ENCODE results near the gene LAMA2. TPM values are rescaled to one million over a fixed set of nuclear protein-coding genes. Genes with fewer than 3 reads are reported as not detected.
A peak's percentile ranks its signal among the peaks of the same experiment; 100 is the strongest.

Gene LAMA2
- total RNA-seq, 5 donors from 2014 or later (not counting 1 experiment from before 2014, with no cell fraction given), result 0.30 to 0.62 (median 0.45) TPM

- Mint-ChIP-seq H3K27me3 (no peaks in the 10 kb centered on the region), H3K9me3 (no peaks in the 10 kb centered on the region), H3K27ac (no peak overlapping the region), H3K4me1 (peaks cover 17 to 21% (median 20%) of the 10 kb centered on the region in 3 donors), H3K36me3 (no peaks in the 10 kb centered on the region), H3K4me3 (no peak overlapping the region)
- ChIA-PET CTCF (interaction anchor here (1.4 to 1.8 kb wide), 2 partner anchors 13 to 112 kb away, joined by 3 to 7 read pairs; no protein-coding TSS in a partner anchor), POLR2A (no interaction called here)
- DNase-seq (no peak), ATAC-seq (replicated peaks in 1 of 4) (no peak)
- WGBS (ENCODE audit: insufficient coverage), result no CpG with 5 or more reads among the region's 2 CpGs
- H3K27ac ChIP-seq (ENCODE audit: low read length), result no peak overlapping the region
- no peak overlapping the region for H3K4me3 ChIP-seq (ENCODE audit: control insufficient read depth in 1 of 2, extremely low read depth in 1 of 2, low read length in 1 of 2)
- H3K27me3 ChIP-seq (replicated peaks in 1 of 2; ENCODE audit: control insufficient read depth in 2 of 2, extremely low read depth in 1 of 2, insufficient read depth in 2 of 2, low read length in 1 of 2), result no peaks in the 10 kb centered on the region
- H3K9me3 ChIP-seq, result no peaks in the 10 kb centered on the region
- no peaks in the 10 kb centered on the region for H3K36me3 ChIP-seq (ENCODE audit: control insufficient read depth in 2 of 2, extremely low read depth in 1 of 2, insufficient read depth in 1 of 2, low read length in 1 of 2)
- peaks cover 9 to 14% of the 10 kb centered on the region in 2 experiments for H3K4me1 ChIP-seq (ENCODE audit: control insufficient read depth in 1 of 2, extremely low read depth in 1 of 2, insufficient read depth in 2 of 2, low read length in 2 of 2)
Measured at GRCh38 chr6:129485746-129486145, 602.8 kb downstream of the LAMA2 start.

GRCh38 chr6:129486327-129486726 lies 603.4 kb downstream of the LAMA2 start:
- Histone ChIP-seq H3K27ac (ENCODE audit: low read length) (no peak overlapping the region), H3K9me3 (no peaks in the 10 kb centered on the region), H3K27me3 (replicated peaks in 1 of 2; ENCODE audit: control insufficient read depth in 2 of 2, extremely low read depth in 1 of 2, insufficient read depth in 2 of 2, low read length in 1 of 2) (no peaks in the 10 kb centered on the region), H3K36me3 (ENCODE audit: control insufficient read depth in 2 of 2, extremely low read depth in 1 of 2, insufficient read depth in 1 of 2, low read length in 1 of 2) (no peaks in the 10 kb centered on the region), H3K4me1 (ENCODE audit: control insufficient read depth in 1 of 2, extremely low read depth in 1 of 2, insufficient read depth in 2 of 2, low read length in 2 of 2) (peaks cover 12 to 19% of the 10 kb centered on the region in 2 experiments), H3K4me3 (ENCODE audit: control insufficient read depth in 1 of 2, extremely low read depth in 1 of 2, low read length in 1 of 2) (no peak overlapping the region)
- Mint-ChIP-seq H3K9me3 (no peaks in the 10 kb centered on the region), H3K36me3 (no peaks in the 10 kb centered on the region), H3K27ac (no peak overlapping the region), H3K27me3 (no peaks in the 10 kb centered on the region), H3K4me1 (peaks cover 23 to 27% (median 25%) of the 10 kb centered on the region in 3 donors), H3K4me3 (no peak overlapping the region)
- CTCF ChIA-PET, result interaction anchor here (1.4 to 1.8 kb wide), 2 partner anchors 12 to 112 kb away, joined by 3 to 7 read pairs; no protein-coding TSS in a partner anchor
- no peak for ATAC-seq (replicated peaks in 1 of 4)
- WGBS (ENCODE audit: insufficient coverage), result 67% methylated on average over 1 of the region's 8 CpGs
- no peak for DNase-seq
- POLR2A ChIA-PET, result no interaction called here

- Histone ChIP-seq H3K27me3 (replicated peaks in 1 of 2; ENCODE audit: control insufficient read depth in 2 of 2, extremely low read depth in 1 of 2, insufficient read depth in 2 of 2, low read length in 1 of 2) (no peaks in the 10 kb centered on the region), H3K4me1 (ENCODE audit: control insufficient read depth in 1 of 2, extremely low read depth in 1 of 2, insufficient read depth in 2 of 2, low read length in 2 of 2) (peaks cover 15 to 20% of the 10 kb centered on the region in 2 experiments), H3K27ac (ENCODE audit: low read length) (no peak overlapping the region), H3K36me3 (ENCODE audit: control insufficient read depth in 2 of 2, extremely low read depth in 1 of 2, insufficient read depth in 1 of 2, low read length in 1 of 2) (no peaks in the 10 kb centered on the region), H3K9me3 (no peaks in the 10 kb centered on the region), H3K4me3 (ENCODE audit: control insufficient read depth in 1 of 2, extremely low read depth in 1 of 2, low read length in 1 of 2) (no peak overlapping the region)
- peaks cover 26 to 30% (median 27%) of the 10 kb centered on the region in 3 donors for H3K4me1 Mint-ChIP-seq
- H3K36me3 Mint-ChIP-seq, result no peaks in the 10 kb centered on the region
- no peak overlapping the region for H3K4me3 Mint-ChIP-seq
- ChIA-PET CTCF (interaction anchor here (0.5 to 3.4 kb wide), 3 partner anchors 11 to 218 kb away, joined by 3 to 13 read pairs (median 3); no protein-coding TSS in a partner anchor), POLR2A (interaction anchor here in 1 of 2 donors (0.5 kb wide), 1 partner anchor 90 kb away, joined by 5 read pairs; no protein-coding TSS in a partner anchor)
- H3K27me3 Mint-ChIP-seq, result no peaks in the 10 kb centered on the region
- DNase-seq (no peak), ATAC-seq (replicated peaks in 1 of 4) (no peak)
- no CpG with 5 or more reads among the region's 2 CpGs for WGBS (ENCODE audit: insufficient coverage)
- H3K9me3 Mint-ChIP-seq, result no peaks in the 10 kb centered on the region
- H3K27ac Mint-ChIP-seq, result no peak overlapping the region
Measured at GRCh38 chr6:129488313-129488712, 605.4 kb downstream of the LAMA2 start.

GRCh38 chr6:129489215-129489765 lies 606.4 kb downstream of the LAMA2 start:
- Mint-ChIP-seq H3K4me3 (peak overlapping the region in 1 of 3 donors; percentile 68), H3K4me1 (peaks cover 26 to 30% (median 27%) of the 10 kb centered on the region in 3 donors), H3K9me3 (no peaks in the 10 kb centered on the region), H3K27me3 (no peaks in the 10 kb centered on the region), H3K27ac (peak overlapping the region; percentile 26 to 44), H3K36me3 (no peaks in the 10 kb centered on the region)
- Histone ChIP-seq H3K27me3 (replicated peaks in 1 of 2; ENCODE audit: control insufficient read depth in 2 of 2, extremely low read depth in 1 of 2, insufficient read depth in 2 of 2, low read length in 1 of 2) (no peaks in the 10 kb centered on the region), H3K36me3 (ENCODE audit: control insufficient read depth in 2 of 2, extremely low read depth in 1 of 2, insufficient read depth in 1 of 2, low read length in 1 of 2) (no peaks in the 10 kb centered on the region), H3K27ac (ENCODE audit: low read length) (peak overlapping the region; percentile 46), H3K9me3 (no peaks in the 10 kb centered on the region), H3K4me1 (ENCODE audit: control insufficient read depth in 1 of 2, extremely low read depth in 1 of 2, insufficient read depth in 2 of 2, low read length in 2 of 2) (peaks cover 15 to 20% of the 10 kb centered on the region in 2 experiments), H3K4me3 (ENCODE audit: control insufficient read depth in 1 of 2, extremely low read depth in 1 of 2, low read length in 1 of 2) (no peak overlapping the region)
- ATAC-seq (replicated peaks in 1 of 4) (no peak), DNase-seq (no peak)
- CTCF ChIA-PET, result interaction anchor here (0.5 to 3.4 kb wide), 6 partner anchors 10 to 1753 kb away, joined by 3 to 13 read pairs (median 7); no protein-coding TSS in a partner anchor
- 100% methylated on average over 1 of the region's 2 CpGs for WGBS (ENCODE audit: insufficient coverage)
- POLR2A ChIA-PET, result interaction anchor here in 1 of 2 donors (0.6 kb wide), 1 partner anchor 102 kb away, joined by 3 read pairs; no protein-coding TSS in a partner anchor

GRCh38 chr6:129490521-129491255 lies 607.8 kb downstream of the LAMA2 start:
- DNase-seq (peak in 34 of 35 experiments; percentile 8 to 90 (median 50)), ATAC-seq (replicated peaks in 1 of 4) (peak; percentile 93 to 97 (median 95))
- H3K27ac ChIP-seq (ENCODE audit: low read length), result peak overlapping the region; percentile 91
- ChIA-PET POLR2A (interaction anchor here in 1 of 2 donors (0.6 kb wide), 1 partner anchor 370 kb away, joined by 13 read pairs; no protein-coding TSS in a partner anchor), CTCF (interaction anchor here (0.5 to 3.4 kb wide), 8 partner anchors 8 to 1703 kb away, joined by 3 to 13 read pairs (median 4); no protein-coding TSS in a partner anchor)
- no peaks in the 10 kb centered on the region for H3K36me3 ChIP-seq (ENCODE audit: control insufficient read depth in 2 of 2, extremely low read depth in 1 of 2, insufficient read depth in 1 of 2, low read length in 1 of 2)
- H3K4me1 ChIP-seq (ENCODE audit: control insufficient read depth in 1 of 2, extremely low read depth in 1 of 2, insufficient read depth in 2 of 2, low read length in 2 of 2), result peaks cover 15 to 20% of the 10 kb centered on the region in 2 experiments
- Mint-ChIP-seq H3K36me3 (no peaks in the 10 kb centered on the region), H3K27me3 (no peaks in the 10 kb centered on the region), H3K27ac (peak overlapping the region; percentile 94 to 95), H3K4me1 (peaks cover 26 to 35% (median 29%) of the 10 kb centered on the region in 3 donors), H3K9me3 (no peaks in the 10 kb centered on the region), H3K4me3 (peak overlapping the region; percentile 68 to 74 (median 73))
- WGBS (ENCODE audit: insufficient coverage), result 0% methylated on average over 1 of the region's 9 CpGs
- no peaks in the 10 kb centered on the region for H3K9me3 ChIP-seq
- H3K27me3 ChIP-seq (replicated peaks in 1 of 2; ENCODE audit: control insufficient read depth in 2 of 2, extremely low read depth in 1 of 2, insufficient read depth in 2 of 2, low read length in 1 of 2), result no peaks in the 10 kb centered on the region
- H3K4me3 ChIP-seq (ENCODE audit: control insufficient read depth in 1 of 2, extremely low read depth in 1 of 2, low read length in 1 of 2), result peak overlapping the region in 1 of 2 donors; percentile 34

GRCh38 chr6:129491436-129491835 lies 608.5 kb downstream of the LAMA2 start:
- Mint-ChIP-seq H3K9me3 (no peaks in the 10 kb centered on the region), H3K27me3 (no peaks in the 10 kb centered on the region), H3K4me3 (peak overlapping the region in 2 of 3 donors; percentile 68 to 74), H3K4me1 (peaks cover 26 to 37% (median 30%) of the 10 kb centered on the region in 3 donors), H3K27ac (peak overlapping the region; percentile 94 to 95), H3K36me3 (no peaks in the 10 kb centered on the region)
- POLR2A ChIA-PET, result interaction anchor here in 1 of 2 donors (0.6 kb wide), 1 partner anchor 526 kb away, joined by 17 read pairs; no protein-coding TSS in a partner anchor
- ATAC-seq (replicated peaks in 1 of 4) (no peak), DNase-seq (no peak)
- Histone ChIP-seq H3K4me3 (ENCODE audit: control insufficient read depth in 1 of 2, extremely low read depth in 1 of 2, low read length in 1 of 2) (peak overlapping the region in 1 of 2 donors; percentile 34), H3K36me3 (ENCODE audit: control insufficient read depth in 2 of 2, extremely low read depth in 1 of 2, insufficient read depth in 1 of 2, low read length in 1 of 2) (no peaks in the 10 kb centered on the region), H3K4me1 (ENCODE audit: control insufficient read depth in 1 of 2, extremely low read depth in 1 of 2, insufficient read depth in 2 of 2, low read length in 2 of 2) (peaks cover 15 to 20% of the 10 kb centered on the region in 2 experiments), H3K27me3 (replicated peaks in 1 of 2; ENCODE audit: control insufficient read depth in 2 of 2, extremely low read depth in 1 of 2, insufficient read depth in 2 of 2, low read length in 1 of 2) (no peaks in the 10 kb centered on the region), H3K9me3 (no peaks in the 10 kb centered on the region), H3K27ac (ENCODE audit: low read length) (peak overlapping the region; percentile 91)
- WGBS (ENCODE audit: insufficient coverage), result 88% methylated on average over 5 of the region's 6 CpGs
- CTCF ChIA-PET, result interaction anchor here in 1 of 2 donors (3.4 kb wide), 1 partner anchor 7 kb away, joined by 13 read pairs; no protein-coding TSS in a partner anchor

All from T-cell (primary cell).